SH-SY5Y (cell line): ENCODE measurements around the gene RSKR.

Experiments
- GATA2 ChIP-seq: IDR thresholded peaks from 2 replicates; pipeline ENCODE4 v1.6.1; 2011; ENCODE audit warnings: mild to moderate bottlenecking, low read depth, low read length
- GATA3 ChIP-seq: IDR thresholded peaks from 2 replicates; pipeline ENCODE4 v1.6.1; 2011; ENCODE audit warnings: low read depth, mild to moderate bottlenecking, low read length, moderate library complexity

- TF ChIP-seq GATA3 (no peak), GATA2 (no peak)
Observed at GRCh38 chr17:28598799-28599310, 15.1 kb downstream of the RSKR start, which contains the start of gene SPAG5.
